PC-3 (cell line): ENCODE results near the gene COL21A1. TPM values are rescaled to one million over a fixed set of nuclear protein-coding genes. Genes with fewer than 3 reads are reported as not detected.

Experiments
- ATAC-seq: fragments of 200-7000 bp; cut with Tn5 transposase; 2 replicates; pipeline ENCODE4 v1.9.1; 2020; ENCODE audit warnings: mild to moderate bottlenecking, moderate library complexity
- BruUV-seq: library from RNA; stranded (reverse); fragments of 400-500 nt; replicated peaks from 2 replicates; lab custom pipeline; 2021; lab: Mats Ljungman, UMichigan
- CTCF ChIA-PET: fragments of 300-600 bp; sonication (Branson Sonifier 250); formaldehyde crosslinking; loops from one replicate; lab custom pipeline; 2022; ENCODE audit warnings: antibody characterized with exemption; lab: Charles Lee
- POLR2A ChIA-PET: fragments of 300-600 bp; sonication (Branson Sonifier 250); formaldehyde crosslinking; loops from one replicate; lab custom pipeline; 2022; ENCODE audit warnings: antibody characterized with exemption; ENCODE audit not compliant: unreplicated experiment; lab: Charles Lee
- DNase-seq: peaks from one replicate; pipeline ENCODE4 v3.0.0-alpha.2; 2015
- H2AFZ ChIP-seq: fragments of 300-600 bp; sonication (generic); 2 replicates; pipeline ENCODE4 v1.6.0; 2016; ENCODE audit warnings: antibody characterized with exemption, low read length
- H3F3A ChIP-seq: fragments of 300-600 bp; sonication (generic); one replicate; pipeline ENCODE4 v1.6.0; 2017; ENCODE audit warnings: antibody characterized with exemption, low read length, control low read depth, mild to moderate bottlenecking; ENCODE audit not compliant: unreplicated experiment
- H3K27ac ChIP-seq: fragments of 300-600 bp; sonication (generic); 2 replicates; pipeline ENCODE4 v1.5.1; 2016; ENCODE audit warnings: mild to moderate bottlenecking, low read length
- H3K27me3 ChIP-seq: fragments of 300-600 bp; sonication (generic); 2 replicates; pipeline ENCODE4 v1.6.1; 2016; ENCODE audit warnings: low read length, mixed read lengths
- H3K36me3 ChIP-seq: fragments of 300-600 bp; sonication (generic); 2 replicates; pipeline ENCODE4 v1.6.1; 2016; ENCODE audit warnings: low read depth, mixed run types, low read length, mixed read lengths
- H3K4me1 ChIP-seq: fragments of 300-600 bp; sonication (generic); 2 replicates; pipeline ENCODE4 v1.5.1; 2016; ENCODE audit warnings: low read length; ENCODE audit not compliant: insufficient read depth
- H3K4me2 ChIP-seq: fragments of 300-600 bp; sonication (generic); 2 replicates; pipeline ENCODE4 v1.6.0; 2016; ENCODE audit warnings: low read length
- H3K4me3 ChIP-seq: fragments of 300-600 bp; sonication (generic); 2 replicates; pipeline ENCODE4 v1.5.1; 2016; ENCODE audit warnings: mild to moderate bottlenecking, low read length, mixed read lengths
- H3K79me2 ChIP-seq: fragments of 300-600 bp; sonication (generic); 2 replicates; pipeline ENCODE4 v1.6.1; 2017; ENCODE audit warnings: low read length, mixed read lengths
- H3K9ac ChIP-seq: fragments of 300-600 bp; sonication (generic); 2 replicates; pipeline ENCODE4 v1.6.0; 2016; ENCODE audit warnings: mild to moderate bottlenecking, low read length
- H3K9me2 ChIP-seq: fragments of 300-600 bp; sonication (generic); replicated peaks from 2 replicates; pipeline ENCODE4 v1.6.1; 2016; ENCODE audit warnings: mixed run types, low read length, mixed read lengths
- H3K9me3 ChIP-seq: fragments of 300-600 bp; sonication (generic); 2 replicates; pipeline ENCODE4 v1.6.1; 2016; ENCODE audit warnings: low read length, mixed read lengths
- H4K20me1 ChIP-seq: fragments of 300-600 bp; sonication (generic); 2 replicates; pipeline ENCODE4 v1.6.1; 2016; ENCODE audit warnings: low read length, mixed read lengths
- EZH2 ChIP-seq: fragments of 300-600 bp; sonication (generic); IDR thresholded peaks from one replicate; pipeline ENCODE4 v1.6.1; 2017; ENCODE audit warnings: antibody characterized with exemption, mild to moderate bottlenecking, low read length; ENCODE audit not compliant: unreplicated experiment
- EZH2phosphoT487 ChIP-seq: fragments of 300-600 bp; sonication (generic); IDR thresholded peaks from 2 replicates; pipeline ENCODE4 v1.6.1; 2018; ENCODE audit warnings: mild to moderate bottlenecking, antibody characterized with exemption, low read length, borderline replicate concordance
- intact Hi-C: fragments of 100-400 bp; cut with micrococcal nuclease; formaldehyde crosslinking; loops from 2 replicates; pipeline ENCODE4 v1.9.0; 2023
- total RNA-seq: library from RNA; depleted of rRNA; stranded (reverse); fragments of >200 nt; gene quantifications from 2 replicates; pipeline ENCODE4 v1.2.3, GENCODE V29; 2014
- TF ChIP-seq, protein P1 (sequence below): fragments of 300-600 bp; sonication (generic); conservative IDR thresholded peaks from 2 replicates; pipeline ENCODE4 v1.5.1; 2017; ENCODE audit warnings: antibody characterized with exemption, low read depth, mild to moderate bottlenecking, low read length

Gene COL21A1
- total RNA-seq, 1 experiment from 2014 or later = 1.0 TPM

DNA sequence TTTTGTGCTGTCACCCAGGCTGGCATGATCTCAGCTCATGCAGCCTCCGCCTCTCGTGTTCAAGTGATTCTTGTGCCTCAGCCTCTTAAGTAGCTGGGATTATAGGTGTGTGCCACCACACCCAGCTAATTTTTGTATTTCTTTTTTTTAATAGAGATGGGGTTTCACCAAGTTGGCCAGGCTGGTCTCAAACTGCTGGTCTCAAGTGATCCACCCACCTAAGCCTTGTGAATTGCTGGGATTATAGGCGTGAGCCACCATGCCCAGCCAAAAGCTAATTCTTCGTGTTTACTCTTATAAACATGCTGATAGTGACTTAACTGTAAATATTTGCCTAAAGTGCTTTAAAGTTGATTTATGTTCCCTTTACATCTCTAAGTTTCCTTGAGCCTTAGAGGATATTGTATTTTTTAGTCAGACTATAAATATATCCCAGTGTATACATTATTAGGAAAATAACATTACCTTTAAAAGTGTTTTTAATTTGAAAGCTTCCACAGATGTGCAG, 91.7 kb downstream of the COL21A1 start:
- TF ChIP-seq EZH2phosphoT487 (no peak), EZH2 (no peak)
- TF ChIP-seq, protein P1, sequence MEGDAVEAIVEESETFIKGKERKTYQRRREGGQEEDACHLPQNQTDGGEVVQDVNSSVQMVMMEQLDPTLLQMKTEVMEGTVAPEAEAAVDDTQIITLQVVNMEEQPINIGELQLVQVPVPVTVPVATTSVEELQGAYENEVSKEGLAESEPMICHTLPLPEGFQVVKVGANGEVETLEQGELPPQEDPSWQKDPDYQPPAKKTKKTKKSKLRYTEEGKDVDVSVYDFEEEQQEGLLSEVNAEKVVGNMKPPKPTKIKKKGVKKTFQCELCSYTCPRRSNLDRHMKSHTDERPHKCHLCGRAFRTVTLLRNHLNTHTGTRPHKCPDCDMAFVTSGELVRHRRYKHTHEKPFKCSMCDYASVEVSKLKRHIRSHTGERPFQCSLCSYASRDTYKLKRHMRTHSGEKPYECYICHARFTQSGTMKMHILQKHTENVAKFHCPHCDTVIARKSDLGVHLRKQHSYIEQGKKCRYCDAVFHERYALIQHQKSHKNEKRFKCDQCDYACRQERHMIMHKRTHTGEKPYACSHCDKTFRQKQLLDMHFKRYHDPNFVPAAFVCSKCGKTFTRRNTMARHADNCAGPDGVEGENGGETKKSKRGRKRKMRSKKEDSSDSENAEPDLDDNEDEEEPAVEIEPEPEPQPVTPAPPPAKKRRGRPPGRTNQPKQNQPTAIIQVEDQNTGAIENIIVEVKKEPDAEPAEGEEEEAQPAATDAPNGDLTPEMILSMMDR = no peak
- Histone ChIP-seq H3K4me1 (peaks cover 21% of the 10 kb centered on the region), H4K20me1 (no peaks in the 10 kb centered on the region), H3K9me3 (no peaks in the 10 kb centered on the region), H3K4me3 (no peak overlapping the region), H3K9ac (no peak overlapping the region), H3K27ac (peak overlapping the region; percentile 77), H3K79me2 (no peaks in the 10 kb centered on the region), H3F3A (no peaks in the 10 kb centered on the region), H3K4me2 (no peak overlapping the region), H2AFZ (no peak overlapping the region), H3K27me3 (no peaks in the 10 kb centered on the region), H3K36me3 (no peaks in the 10 kb centered on the region), H3K9me2 (no peaks in the 10 kb centered on the region)
- DNase-seq (peak; percentile 37), ATAC-seq (peak; percentile 81)
- no TSS peak for BruUV-seq
- intact Hi-C loops = no loop called here
- ChIA-PET POLR2A (interaction anchor here (0.7 kb wide), 1 partner anchor 12 kb away, joined by 4 read pairs; no protein-coding TSS in a partner anchor), CTCF (no interaction called here)

GRCh38 chr6:56154076-56154475, 93.3 kb downstream of the COL21A1 start:
- no TSS peak for BruUV-seq
- intact Hi-C loops = no loop called here
- Histone ChIP-seq H3K27ac (no peak overlapping the region), H3K9me2 (no peaks in the 10 kb centered on the region), H3K9me3 (no peaks in the 10 kb centered on the region), H3K9ac (no peak overlapping the region), H3K27me3 (no peaks in the 10 kb centered on the region), H3K79me2 (no peaks in the 10 kb centered on the region), H4K20me1 (no peaks in the 10 kb centered on the region), H3K36me3 (no peaks in the 10 kb centered on the region), H3K4me1 (peaks cover 21% of the 10 kb centered on the region), H2AFZ (no peak overlapping the region), H3K4me2 (no peak overlapping the region), H3K4me3 (no peak overlapping the region), H3F3A (no peaks in the 10 kb centered on the region)
- TF ChIP-seq, protein P1 = no peak
- no peak for TF ChIP-seq EZH2phosphoT487
- no peak for TF ChIP-seq EZH2
- POLR2A ChIA-PET = no interaction called here
- no peak for ATAC-seq
- CTCF ChIA-PET = no interaction called here
- no peak for DNase-seq

DNA sequence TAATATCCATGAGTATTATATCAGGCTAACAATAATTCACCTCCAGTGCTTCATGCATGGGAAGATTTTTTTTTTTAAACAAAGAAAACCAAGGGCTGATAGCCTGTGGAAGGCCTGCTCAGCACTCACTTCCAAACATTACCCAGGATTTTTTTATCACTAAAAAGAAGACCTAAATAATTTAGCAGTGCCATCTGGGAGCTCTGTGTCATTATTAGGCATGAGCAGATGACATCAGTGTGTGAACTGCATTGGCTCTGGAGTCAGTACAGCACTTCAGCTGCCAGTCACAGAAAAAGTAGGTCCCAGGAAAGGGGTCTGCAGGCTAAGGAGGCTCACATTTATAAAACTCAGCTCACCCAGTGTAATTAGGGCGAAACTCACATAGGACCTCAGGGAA, 94.8 kb downstream of the COL21A1 start:
- no peaks in the 10 kb centered on the region for H3K36me3 ChIP-seq
- POLR2A ChIA-PET = no interaction called here
- CTCF ChIA-PET = no interaction called here
- no peak overlapping the region for H3K4me2 ChIP-seq
- H3K9me2 ChIP-seq = no peaks in the 10 kb centered on the region
- H3K27ac ChIP-seq = no peak overlapping the region
- peaks cover 21% of the 10 kb centered on the region for H3K4me1 ChIP-seq
- H3F3A ChIP-seq = no peaks in the 10 kb centered on the region
- no TSS peak for BruUV-seq
- no peaks in the 10 kb centered on the region for H3K9me3 ChIP-seq
- intact Hi-C loops = no loop called here
- no peak overlapping the region for H3K4me3 ChIP-seq
- H3K79me2 ChIP-seq = no peaks in the 10 kb centered on the region
- H2AFZ ChIP-seq = no peak overlapping the region
- TF ChIP-seq EZH2 = no peak
- TF ChIP-seq EZH2phosphoT487 = no peak
- H3K27me3 ChIP-seq = no peaks in the 10 kb centered on the region
- H3K9ac ChIP-seq = no peak overlapping the region
- no peak for ATAC-seq
- DNase-seq = no peak
- H4K20me1 ChIP-seq = no peaks in the 10 kb centered on the region
